Stimulated activated CD4-positive, alpha-beta T cell treated with anti-CD3 and anti-CD28 coated beads, TNF-alpha, amount 100 ng/mL, for 24 hours (primary cell): ENCODE data around the gene LRRC4C.

ENCODE experiments used
- DNase-seq, 3 experiments: peaks; one replicate each; pipeline ENCODE4 v3.0.0-alpha.2; 2020; ENCODE audit warnings: low read depth in 3 of 3

LRRC4C gene

GRCh38 chr11:41254966-41255365 is 204.5 kb downstream of the LRRC4C start:
- DNase-seq = no peak

- DNase-seq = no peak
These were observed 209.0 kb downstream of the LRRC4C start for GRCh38 chr11:41250408-41250935.

- no peak for DNase-seq
These were observed 211.8 kb downstream of the LRRC4C start for GRCh38 chr11:41247621-41248020.

GRCh38 chr11:41246399-41246745 is 213.1 kb downstream of the LRRC4C start:
- DNase-seq = no peak

GRCh38 chr11:41245704-41246398 is 213.6 kb downstream of the LRRC4C start:
- no peak for DNase-seq

- no peak for DNase-seq
These were observed 214.3 kb downstream of the LRRC4C start for GRCh38 chr11:41245184-41245583.

- DNase-seq = no peak
These were observed 222.1 kb downstream of the LRRC4C start for GRCh38 chr11:41237382-41237781.

- DNase-seq = no peak
These were observed 223.8 kb downstream of the LRRC4C start for GRCh38 chr11:41235668-41236067.

GRCh38 chr11:41225856-41226633 is 233.4 kb downstream of the LRRC4C start:
- no peak for DNase-seq

- DNase-seq = no peak
These were observed 237.2 kb downstream of the LRRC4C start for GRCh38 chr11:41222236-41222635.

- no peak for DNase-seq
These were observed 253.1 kb downstream of the LRRC4C start for GRCh38 chr11:41206388-41206787.

GRCh38 chr11:41201156-41201555 is 258.3 kb downstream of the LRRC4C start:
- peak in 1 of 3 experiments; percentile 2 for DNase-seq

GRCh38 chr11:41190437-41191082 is 268.9 kb downstream of the LRRC4C start:
- no peak for DNase-seq

- no peak for DNase-seq
These were observed 269.6 kb downstream of the LRRC4C start for GRCh38 chr11:41189701-41190436.

GRCh38 chr11:41177791-41178190 is 281.7 kb downstream of the LRRC4C start:
- DNase-seq = no peak

- no peak for DNase-seq
These were observed 284.0 kb downstream of the LRRC4C start for GRCh38 chr11:41175304-41175972.

GRCh38 chr11:41146326-41146725 is 313.1 kb downstream of the LRRC4C start:
- DNase-seq = no peak

GRCh38 chr11:41145420-41145819 is 314.0 kb downstream of the LRRC4C start:
- no peak for DNase-seq

GRCh38 chr11:41134971-41135370 is 324.5 kb downstream of the LRRC4C start:
- no peak for DNase-seq

GRCh38 chr11:41133023-41133422 is 326.4 kb downstream of the LRRC4C start:
- no peak for DNase-seq

GRCh38 chr11:41121600-41121999 is 337.9 kb downstream of the LRRC4C start:
- no peak for DNase-seq
